WERI-Rb-1 (cell line): ENCODE measurements around the gene ARID2.

ENCODE experiments used
- DNase-seq: peaks from one replicate; pipeline ENCODE4 v3.0.0-alpha.2; 2020
- H3K27ac ChIP-seq: fragments of 250-450 bp; sonication (Bioruptor Pico); 2 replicates; pipeline ENCODE4 v1.5.1; 2020; ENCODE audit warnings: mild to moderate bottlenecking, moderate library complexity
- H3K27me3 ChIP-seq: fragments of 250-450 bp; sonication (Bioruptor Pico); 2 replicates; pipeline ENCODE4 v1.5.1; 2021; ENCODE audit warnings: mild to moderate bottlenecking, low read depth, moderate library complexity; ENCODE audit not compliant: insufficient read depth, severe bottlenecking
- H3K36me3 ChIP-seq: fragments of 250-450 bp; sonication (Bioruptor Pico); 2 replicates; pipeline ENCODE4 v1.5.1; 2020; ENCODE audit warnings: mild to moderate bottlenecking, moderate library complexity
- H3K4me3 ChIP-seq: 2 replicates; pipeline ENCODE4 v1.5.1; 2011; ENCODE audit warnings: low read depth, mild to moderate bottlenecking, control low read depth, low read length
- H3K9me3 ChIP-seq: fragments of 250-450 bp; sonication (Bioruptor Pico); 2 replicates; pipeline ENCODE4 v1.5.1; 2021; ENCODE audit warnings: mild to moderate bottlenecking, moderate library complexity; ENCODE audit not compliant: severe bottlenecking
- TF ChIP-seq, protein P1 (sequence below): IDR thresholded peaks from 2 replicates; pipeline ENCODE4 v1.5.1; 2011; ENCODE audit warnings: low read depth, mild to moderate bottlenecking, control low read depth, inconsistent platforms, low read length

Gene ARID2

DNA sequence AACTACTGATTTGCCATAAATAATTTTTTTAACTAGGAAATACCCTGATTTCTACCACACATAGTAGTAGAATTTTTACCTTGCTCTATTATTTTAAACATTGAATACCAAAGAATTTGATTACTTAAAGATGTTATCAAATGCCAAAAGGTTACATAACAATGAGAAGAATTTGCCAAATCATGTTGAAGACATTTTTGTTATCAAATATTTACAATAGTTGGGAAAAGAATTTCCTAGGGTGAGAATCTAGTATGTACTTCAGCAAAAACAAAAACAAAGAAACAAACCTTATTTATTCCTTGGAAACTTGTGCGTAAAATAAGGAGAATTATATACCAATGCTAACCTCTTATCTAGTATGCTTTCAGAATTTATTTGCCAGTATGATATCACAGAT lies 153.7 kb downstream of the ARID2 start:
- H3K27me3 ChIP-seq: no peaks in the 10 kb centered on the region
- peaks cover 20% of the 10 kb centered on the region for H3K36me3 ChIP-seq
- DNase-seq: no peak
- H3K27ac ChIP-seq: no peak overlapping the region
- TF ChIP-seq, protein P1, sequence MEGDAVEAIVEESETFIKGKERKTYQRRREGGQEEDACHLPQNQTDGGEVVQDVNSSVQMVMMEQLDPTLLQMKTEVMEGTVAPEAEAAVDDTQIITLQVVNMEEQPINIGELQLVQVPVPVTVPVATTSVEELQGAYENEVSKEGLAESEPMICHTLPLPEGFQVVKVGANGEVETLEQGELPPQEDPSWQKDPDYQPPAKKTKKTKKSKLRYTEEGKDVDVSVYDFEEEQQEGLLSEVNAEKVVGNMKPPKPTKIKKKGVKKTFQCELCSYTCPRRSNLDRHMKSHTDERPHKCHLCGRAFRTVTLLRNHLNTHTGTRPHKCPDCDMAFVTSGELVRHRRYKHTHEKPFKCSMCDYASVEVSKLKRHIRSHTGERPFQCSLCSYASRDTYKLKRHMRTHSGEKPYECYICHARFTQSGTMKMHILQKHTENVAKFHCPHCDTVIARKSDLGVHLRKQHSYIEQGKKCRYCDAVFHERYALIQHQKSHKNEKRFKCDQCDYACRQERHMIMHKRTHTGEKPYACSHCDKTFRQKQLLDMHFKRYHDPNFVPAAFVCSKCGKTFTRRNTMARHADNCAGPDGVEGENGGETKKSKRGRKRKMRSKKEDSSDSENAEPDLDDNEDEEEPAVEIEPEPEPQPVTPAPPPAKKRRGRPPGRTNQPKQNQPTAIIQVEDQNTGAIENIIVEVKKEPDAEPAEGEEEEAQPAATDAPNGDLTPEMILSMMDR: no peak
- no peak overlapping the region for H3K4me3 ChIP-seq
- no peaks in the 10 kb centered on the region for H3K9me3 ChIP-seq

DNA sequence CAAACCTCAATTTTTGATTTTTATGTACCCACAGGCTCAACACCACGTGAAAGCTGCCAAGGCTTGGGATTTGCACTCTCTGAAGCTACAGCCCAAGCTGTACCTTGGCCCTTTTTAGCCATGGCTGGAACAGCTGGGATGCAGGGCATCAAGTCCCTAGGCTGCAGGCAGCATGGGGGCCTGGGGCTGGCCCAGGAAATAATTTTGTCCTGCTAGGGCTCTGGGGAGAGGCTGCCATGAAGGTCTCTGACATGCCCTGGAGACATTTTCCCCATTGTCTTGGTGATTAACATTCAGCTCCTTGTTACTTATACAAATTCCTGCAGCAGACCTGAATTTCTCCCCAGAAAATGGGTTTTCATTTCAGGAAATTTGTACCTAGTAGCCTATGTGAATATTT lies 157.2 kb downstream of the ARID2 start:
- DNase-seq: no peak
- no peak overlapping the region for H3K4me3 ChIP-seq
- H3K36me3 ChIP-seq: peaks cover 16% of the 10 kb centered on the region
- no peak overlapping the region for H3K27ac ChIP-seq
- TF ChIP-seq, protein P1: no peak
- H3K9me3 ChIP-seq: no peaks in the 10 kb centered on the region
- H3K27me3 ChIP-seq: no peaks in the 10 kb centered on the region

DNA sequence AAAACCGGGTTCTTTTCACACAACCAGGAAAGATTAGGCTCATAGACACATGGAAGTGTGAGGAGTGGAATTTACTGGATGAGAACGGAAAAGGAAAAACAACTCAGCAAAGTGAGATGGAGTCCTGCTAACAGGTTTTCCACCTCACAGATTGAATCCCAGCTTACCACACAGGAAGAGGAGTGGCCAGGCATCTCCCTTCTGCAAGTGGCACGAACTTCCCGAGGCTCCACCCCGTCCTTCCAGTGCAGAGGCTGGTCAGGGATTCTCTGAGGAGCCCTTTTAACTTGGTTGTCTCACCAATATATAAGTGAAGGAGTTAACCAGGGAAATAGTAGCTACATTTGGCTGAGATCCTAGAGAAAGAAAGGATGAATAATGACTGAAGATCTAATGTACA lies 158.0 kb downstream of the ARID2 start:
- TF ChIP-seq, protein P1: no peak
- Histone ChIP-seq H3K27me3 (no peaks in the 10 kb centered on the region), H3K36me3 (peaks cover 19% of the 10 kb centered on the region), H3K9me3 (no peaks in the 10 kb centered on the region), H3K4me3 (no peak overlapping the region), H3K27ac (no peak overlapping the region)
- no peak for DNase-seq

DNA sequence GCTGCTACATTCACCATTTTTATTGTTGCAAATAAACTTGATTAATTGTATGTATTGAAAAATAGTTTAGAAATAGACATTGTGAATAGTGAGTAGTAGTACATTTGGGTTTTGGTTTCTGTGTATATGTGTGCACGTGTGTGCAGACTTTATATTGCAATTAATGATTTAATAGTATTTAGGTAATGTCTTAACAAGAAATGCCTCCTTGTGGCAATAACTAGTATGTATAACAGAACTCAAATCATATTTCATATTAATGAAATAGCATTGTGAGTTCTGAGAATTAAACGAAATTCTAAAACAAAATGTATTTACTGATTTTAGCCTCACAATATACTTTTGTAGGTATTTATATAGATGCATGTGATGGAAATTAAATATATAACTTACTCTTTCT lies 160.8 kb downstream of the ARID2 start:
- Histone ChIP-seq H3K27ac (no peak overlapping the region), H3K27me3 (no peaks in the 10 kb centered on the region), H3K4me3 (no peak overlapping the region), H3K36me3 (peaks cover 39% of the 10 kb centered on the region), H3K9me3 (no peaks in the 10 kb centered on the region)
- TF ChIP-seq, protein P1: no peak
- DNase-seq: no peak

DNA sequence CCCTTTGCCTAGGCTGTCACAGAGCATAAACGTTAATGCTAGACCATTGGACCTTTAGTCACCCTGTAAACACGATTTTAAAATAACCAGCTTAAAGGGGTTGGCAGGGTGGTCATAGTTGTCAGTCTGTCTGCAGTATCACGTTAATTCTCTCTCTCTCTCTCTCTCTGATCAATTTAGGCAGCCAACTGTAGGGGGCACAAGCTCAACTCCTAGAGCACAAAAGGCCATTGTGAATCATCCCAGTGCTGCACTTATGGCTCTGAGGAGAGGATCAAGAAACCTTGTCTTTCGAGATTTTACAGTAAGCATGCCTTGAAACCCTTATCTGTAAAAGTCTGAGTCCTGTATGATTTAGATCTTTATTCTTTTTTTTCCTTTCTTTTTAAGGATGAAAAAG lies 163.7 kb downstream of the ARID2 start:
- Histone ChIP-seq H3K4me3 (no peak overlapping the region), H3K27ac (no peak overlapping the region), H3K36me3 (peaks cover 50% of the 10 kb centered on the region), H3K27me3 (no peaks in the 10 kb centered on the region), H3K9me3 (no peaks in the 10 kb centered on the region)
- peak; percentile 17 for DNase-seq
- TF ChIP-seq, protein P1: peak; percentile 38; the same call in 1 of the 2 replicates

DNA sequence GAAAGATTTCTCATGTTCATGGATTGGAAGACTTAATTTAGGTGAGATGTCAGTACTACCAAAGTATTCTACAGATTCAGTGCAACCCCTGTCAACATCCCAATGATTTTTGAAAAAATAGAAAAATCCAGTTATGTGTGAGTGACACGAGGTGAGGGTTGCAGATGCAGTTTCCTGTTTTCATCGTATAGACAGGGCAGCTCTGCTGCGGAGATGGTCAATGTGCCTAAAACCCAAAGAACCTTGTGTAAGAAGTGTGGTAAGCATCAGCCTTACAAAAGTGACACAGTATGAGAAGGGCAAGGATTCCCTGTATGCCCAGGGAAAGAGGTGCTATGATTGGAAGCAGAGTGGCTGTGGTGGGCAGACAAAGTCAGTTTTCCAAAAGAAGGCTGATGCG lies 166.5 kb downstream of the ARID2 start:
- no peaks in the 10 kb centered on the region for H3K9me3 ChIP-seq
- TF ChIP-seq, protein P1: no peak
- peaks cover 50% of the 10 kb centered on the region for H3K36me3 ChIP-seq
- H3K27me3 ChIP-seq: no peaks in the 10 kb centered on the region
- no peak for DNase-seq
- H3K27ac ChIP-seq: no peak overlapping the region
- no peak overlapping the region for H3K4me3 ChIP-seq
